Left ventricle myocardium inferior (tissue), 1 donor: ENCODE measurements around the gene SLC5A5. TPM values are rescaled to one million over a fixed set of nuclear protein-coding genes. Genes with fewer than 3 reads are reported as not detected.

Source experiments
- DNase-seq: peaks from one replicate; pipeline ENCODE4 v3.0.0-alpha.2; 2020
- H3K27ac ChIP-seq: fragments of 200-600 bp; replicated peaks from 2 replicates; pipeline ENCODE4 v1.8.0; 2021
- H3K27me3 ChIP-seq: fragments of 200-600 bp; 2 replicates; pipeline ENCODE4 v1.8.0; 2021; ENCODE audit warnings: low read depth
- H3K36me3 ChIP-seq: fragments of 200-600 bp; 2 replicates; pipeline ENCODE4 v1.8.0; 2021
- H3K4me1 ChIP-seq: fragments of 200-600 bp; 2 replicates; pipeline ENCODE4 v1.8.0; 2021
- H3K4me3 ChIP-seq: fragments of 200-600 bp; 2 replicates; pipeline ENCODE4 v1.8.0; 2021; ENCODE audit warnings: mild to moderate bottlenecking, moderate library complexity
- H3K9me3 ChIP-seq: fragments of 200-600 bp; replicated peaks from 2 replicates; pipeline ENCODE4 v1.8.0; 2021
- intact Hi-C: fragments of 100-400 bp; cut with micrococcal nuclease; formaldehyde crosslinking; loops from one replicate; pipeline ENCODE4 v1.11.0; 2022
- total RNA-seq: library from RNA; stranded (reverse); fragmentation: NEBNext Ultra II Directional; extraction: Animal tissue kit (Norgen Biotek cat#: 25700); gene quantifications from one replicate; pipeline ENCODE4 v1.2.1, GENCODE V29; 2021
- TF ChIP-seq, protein P1 (sequence below): fragments of 200-600 bp; IDR thresholded peaks from 2 replicates; pipeline ENCODE4 v1.8.0; 2021; ENCODE audit warnings: antibody characterized with exemption, mild to moderate bottlenecking, borderline replicate concordance
- donor health status: DM: no; HTN: yes; CAD: no; lungs with severe emphysema.

SLC5A5 gene
- total RNA-seq, 1 donor from 2014 or later, result not detected

GRCh38 chr19:17854061-17854460 lies 17.7 kb upstream of the SLC5A5 start:
- Histone ChIP-seq H3K27me3 (peaks cover 18% of the 10 kb centered on the region), H3K9me3 (no peaks in the 10 kb centered on the region), H3K36me3 (no peaks in the 10 kb centered on the region), H3K4me1 (no peaks in the 10 kb centered on the region), H3K27ac (no peak overlapping the region), H3K4me3 (no peak overlapping the region)
- intact Hi-C loops, result no loop called here
- DNase-seq, result no peak
- TF ChIP-seq, protein P1, sequence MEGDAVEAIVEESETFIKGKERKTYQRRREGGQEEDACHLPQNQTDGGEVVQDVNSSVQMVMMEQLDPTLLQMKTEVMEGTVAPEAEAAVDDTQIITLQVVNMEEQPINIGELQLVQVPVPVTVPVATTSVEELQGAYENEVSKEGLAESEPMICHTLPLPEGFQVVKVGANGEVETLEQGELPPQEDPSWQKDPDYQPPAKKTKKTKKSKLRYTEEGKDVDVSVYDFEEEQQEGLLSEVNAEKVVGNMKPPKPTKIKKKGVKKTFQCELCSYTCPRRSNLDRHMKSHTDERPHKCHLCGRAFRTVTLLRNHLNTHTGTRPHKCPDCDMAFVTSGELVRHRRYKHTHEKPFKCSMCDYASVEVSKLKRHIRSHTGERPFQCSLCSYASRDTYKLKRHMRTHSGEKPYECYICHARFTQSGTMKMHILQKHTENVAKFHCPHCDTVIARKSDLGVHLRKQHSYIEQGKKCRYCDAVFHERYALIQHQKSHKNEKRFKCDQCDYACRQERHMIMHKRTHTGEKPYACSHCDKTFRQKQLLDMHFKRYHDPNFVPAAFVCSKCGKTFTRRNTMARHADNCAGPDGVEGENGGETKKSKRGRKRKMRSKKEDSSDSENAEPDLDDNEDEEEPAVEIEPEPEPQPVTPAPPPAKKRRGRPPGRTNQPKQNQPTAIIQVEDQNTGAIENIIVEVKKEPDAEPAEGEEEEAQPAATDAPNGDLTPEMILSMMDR, result no peak

GRCh38 chr19:17855280-17856152 lies 16.2 kb upstream of the SLC5A5 start:
- H3K27ac ChIP-seq, result no peak overlapping the region
- no peak overlapping the region for H3K4me3 ChIP-seq
- intact Hi-C loops, result no loop called here
- no peaks in the 10 kb centered on the region for H3K36me3 ChIP-seq
- no peaks in the 10 kb centered on the region for H3K9me3 ChIP-seq
- TF ChIP-seq, protein P1, result peak; percentile 99
- H3K27me3 ChIP-seq, result peaks cover 8% of the 10 kb centered on the region
- peaks cover 8% of the 10 kb centered on the region for H3K4me1 ChIP-seq
- peak; percentile 85 for DNase-seq

GRCh38 chr19:17859533-17860330 lies 12.0 kb upstream of the SLC5A5 start, which contains the start of gene RPL18A:
Gene RPL18A, plus strand, starts transcription at chr19:17859910. Its CDS starts 47 bp downstream, at chr19:17859957.
- no peaks in the 10 kb centered on the region for H3K9me3 ChIP-seq
- TF ChIP-seq, protein P1, result peak; percentile 80
- H3K27me3 ChIP-seq, result peaks cover 3% of the 10 kb centered on the region
- H3K36me3 ChIP-seq, result peaks cover 35% of the 10 kb centered on the region
- H3K27ac ChIP-seq, result peak within 1 kb of the TSS; percentile 89
- peak; percentile 98 for DNase-seq
- H3K4me1 ChIP-seq, result peaks cover 36% of the 10 kb centered on the region
- intact Hi-C loops, result no loop called here
- peak within 1 kb of the TSS; percentile 88 for H3K4me3 ChIP-seq

- DNase-seq, result no peak
- intact Hi-C loops, result no loop called here
- H3K4me3 ChIP-seq, result peak overlapping the region; percentile 88
- H3K27ac ChIP-seq, result peak overlapping the region; percentile 89
- TF ChIP-seq, protein P1, result no peak
- no peaks in the 10 kb centered on the region for H3K27me3 ChIP-seq
- H3K4me1 ChIP-seq, result peaks cover 36% of the 10 kb centered on the region
- H3K9me3 ChIP-seq, result no peaks in the 10 kb centered on the region
- H3K36me3 ChIP-seq, result peaks cover 42% of the 10 kb centered on the region
Measured at GRCh38 chr19:17860331-17860992, 11.3 kb upstream of the SLC5A5 start.

DNA sequence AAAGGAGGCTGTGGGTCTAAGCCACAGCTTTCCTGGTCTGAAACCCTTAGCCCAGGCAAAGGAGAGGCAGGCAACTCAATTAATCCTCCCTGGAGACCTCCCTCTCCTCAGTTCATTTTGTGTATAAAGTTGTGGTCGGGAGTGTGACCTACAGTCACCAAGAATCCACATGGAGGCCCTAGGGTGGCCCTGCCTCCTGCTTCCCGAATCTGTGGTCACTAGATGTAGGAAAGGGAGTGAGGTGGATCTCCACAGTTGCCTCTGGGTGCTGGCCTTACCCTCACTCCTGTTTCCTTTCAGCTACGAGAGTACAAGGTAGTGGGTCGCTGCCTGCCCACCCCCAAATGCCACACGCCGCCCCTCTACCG lies 10.8 kb upstream of the SLC5A5 start:
- intact Hi-C loops, result no loop called here
- Histone ChIP-seq H3K4me3 (peak overlapping the region; percentile 88), H3K4me1 (peaks cover 36% of the 10 kb centered on the region), H3K9me3 (no peaks in the 10 kb centered on the region), H3K27me3 (no peaks in the 10 kb centered on the region), H3K36me3 (peaks cover 46% of the 10 kb centered on the region), H3K27ac (peak overlapping the region; percentile 89)
- TF ChIP-seq, protein P1, result no peak
- no peak for DNase-seq
